Astrocyte of the cerebellum (primary cell): ENCODE measurements around the gene TMEM117.

Source experiments
- DNase-seq: peaks from one replicate; pipeline ENCODE4 v3.0.0-alpha.2; 2011; ENCODE audit warnings: low read depth
- H3K4me3 ChIP-seq: 2 replicates; pipeline ENCODE4 v1.5.1; 2011; ENCODE audit warnings: mild to moderate bottlenecking, low read depth, low read length, moderate library complexity
- CTCF ChIP-seq: IDR thresholded peaks from 2 replicates; pipeline ENCODE4 v1.5.1; 2012; ENCODE audit warnings: low read length, low read depth, moderate library complexity, mild to moderate bottlenecking; ENCODE audit errors: missing control alignments
- in situ Hi-C: cut with HindIII; loops from 2 replicates; pipeline ENCODE4 v1.10.0; 2017; ENCODE audit warnings: low sequenced_read_pairs

Gene TMEM117

GRCh38 chr12:44052554-44052953 lies 216.7 kb downstream of the TMEM117 start:
- in situ Hi-C loops: no loop called here
- no peak overlapping the region for H3K4me3 ChIP-seq
- TF ChIP-seq CTCF: no peak
- no peak for DNase-seq

GRCh38 chr12:44053549-44054127 lies 217.8 kb downstream of the TMEM117 start:
- no peak for TF ChIP-seq CTCF
- in situ Hi-C loops: no loop called here
- H3K4me3 ChIP-seq: no peak overlapping the region
- peak; percentile 68 for DNase-seq

GRCh38 chr12:44054281-44054680 lies 218.4 kb downstream of the TMEM117 start:
- H3K4me3 ChIP-seq: no peak overlapping the region
- in situ Hi-C loops: no loop called here
- DNase-seq: no peak

GRCh38 chr12:44058366-44058765 lies 222.5 kb downstream of the TMEM117 start:
- in situ Hi-C loops: loop anchor here (5.0 kb wide), 1 partner anchor 76 kb away; no protein-coding TSS in a partner anchor
- no peak for TF ChIP-seq CTCF

More at GRCh38 chr12:44054281-44054680, 218.4 kb downstream of the TMEM117 start:
- TF ChIP-seq CTCF: no peak

GRCh38 chr12:44059476-44059875 lies 223.6 kb downstream of the TMEM117 start:
- H3K4me3 ChIP-seq: no peak overlapping the region
- in situ Hi-C loops: loop anchor here (5.0 kb wide), 1 partner anchor 77 kb away; no protein-coding TSS in a partner anchor
- TF ChIP-seq CTCF: no peak
- no peak for DNase-seq

More at GRCh38 chr12:44058366-44058765, 222.5 kb downstream of the TMEM117 start:
- H3K4me3 ChIP-seq: no peak overlapping the region
- no peak for DNase-seq

GRCh38 chr12:44063671-44064070 lies 227.8 kb downstream of the TMEM117 start:
- no peak for TF ChIP-seq CTCF
- no peak for DNase-seq
- no peak overlapping the region for H3K4me3 ChIP-seq
- in situ Hi-C loops: no loop called here
